ENCODE measurements around the gene CRY2.

The CRY2 gene

DNA sequence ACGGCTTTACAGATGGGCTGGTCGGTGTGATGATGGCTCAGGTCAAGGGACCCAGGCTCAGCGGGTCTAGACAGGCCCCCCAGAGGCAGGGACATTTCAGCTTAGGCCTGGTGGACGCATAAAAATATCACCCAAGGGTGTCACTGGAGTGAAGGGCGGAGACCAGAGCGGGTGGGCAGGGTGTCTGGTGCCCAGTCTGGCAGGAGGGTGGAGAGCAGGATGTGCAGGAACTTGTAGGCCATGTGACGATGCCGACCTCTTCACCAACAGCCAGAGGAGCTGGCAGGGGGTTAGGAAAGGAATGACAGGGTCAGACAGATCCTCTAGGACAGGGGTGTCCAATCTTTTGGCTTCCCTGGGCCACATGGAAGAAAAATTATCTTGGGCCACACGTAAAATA is 42.7 kb downstream of the CRY2 start:
- TF ChIP-seq, protein P1, sequence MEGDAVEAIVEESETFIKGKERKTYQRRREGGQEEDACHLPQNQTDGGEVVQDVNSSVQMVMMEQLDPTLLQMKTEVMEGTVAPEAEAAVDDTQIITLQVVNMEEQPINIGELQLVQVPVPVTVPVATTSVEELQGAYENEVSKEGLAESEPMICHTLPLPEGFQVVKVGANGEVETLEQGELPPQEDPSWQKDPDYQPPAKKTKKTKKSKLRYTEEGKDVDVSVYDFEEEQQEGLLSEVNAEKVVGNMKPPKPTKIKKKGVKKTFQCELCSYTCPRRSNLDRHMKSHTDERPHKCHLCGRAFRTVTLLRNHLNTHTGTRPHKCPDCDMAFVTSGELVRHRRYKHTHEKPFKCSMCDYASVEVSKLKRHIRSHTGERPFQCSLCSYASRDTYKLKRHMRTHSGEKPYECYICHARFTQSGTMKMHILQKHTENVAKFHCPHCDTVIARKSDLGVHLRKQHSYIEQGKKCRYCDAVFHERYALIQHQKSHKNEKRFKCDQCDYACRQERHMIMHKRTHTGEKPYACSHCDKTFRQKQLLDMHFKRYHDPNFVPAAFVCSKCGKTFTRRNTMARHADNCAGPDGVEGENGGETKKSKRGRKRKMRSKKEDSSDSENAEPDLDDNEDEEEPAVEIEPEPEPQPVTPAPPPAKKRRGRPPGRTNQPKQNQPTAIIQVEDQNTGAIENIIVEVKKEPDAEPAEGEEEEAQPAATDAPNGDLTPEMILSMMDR (IDR thresholded peaks at IDR 0.05; ENCODE audit: low read depth, low read length), result no peak
- no peak for TF ChIP-seq EZH2phosphoT487 (IDR thresholded peaks at IDR 0.05; ENCODE audit: low read depth)
- Histone ChIP-seq H3K36me3 (replicated peaks; ENCODE audit: low read depth, low read length) (no peaks in the 10 kb centered on the region), H2AFZ (ENCODE audit: low read depth, low read length) (no peak overlapping the region), H3K79me2 (ENCODE audit: low read length) (no peaks in the 10 kb centered on the region), H3K27ac (ENCODE audit: low read length) (no peak overlapping the region), H4K20me1 (ENCODE audit: insufficient read depth, low read length) (peaks cover 6% of the 10 kb centered on the region), H3K4me1 (ENCODE audit: low read length) (no peaks in the 10 kb centered on the region), H3K4me3 (ENCODE audit: low read length) (no peak overlapping the region), H3K27me3 (ENCODE audit: low read depth, low read length) (no peaks in the 10 kb centered on the region), H3K4me2 (ENCODE audit: low read length) (no peak overlapping the region), H3K9me3 (ENCODE audit: insufficient read depth, low read length) (no peaks in the 10 kb centered on the region), H3K9ac (ENCODE audit: low read length) (no peak overlapping the region)

DNA sequence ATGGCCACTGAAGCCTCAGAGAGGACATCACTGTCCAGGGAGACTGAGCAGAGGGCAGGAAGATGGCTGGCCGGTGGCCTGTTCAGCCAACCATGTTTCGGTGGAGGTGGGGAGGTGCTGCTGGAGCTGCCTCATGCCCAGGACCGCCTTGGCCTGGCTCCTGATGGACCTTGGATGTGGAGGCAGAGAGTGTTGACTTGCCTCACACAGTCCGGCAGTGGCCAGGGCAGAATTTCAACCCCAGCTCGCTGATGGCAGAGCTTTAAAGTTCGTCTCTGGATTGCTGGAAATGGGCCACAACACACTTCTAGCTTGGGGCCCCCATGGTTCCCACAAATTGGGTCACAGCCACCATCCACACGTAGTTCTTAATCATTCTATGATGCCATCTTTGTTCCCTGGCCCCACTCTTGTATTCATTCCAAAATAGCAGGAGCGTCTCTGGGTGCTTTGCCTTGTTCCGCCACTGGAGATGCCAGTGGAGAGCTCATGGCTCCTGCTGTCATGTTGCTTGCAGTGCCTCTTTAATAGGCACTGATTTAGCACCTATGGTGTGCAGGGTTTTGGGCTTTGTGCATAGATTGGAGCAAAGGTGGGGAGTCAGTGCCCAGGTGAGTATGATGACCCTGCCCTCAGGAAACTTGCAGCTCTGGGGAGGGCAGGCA is 43.7 kb downstream of the CRY2 start:
- TF ChIP-seq, protein P1 (IDR thresholded peaks at IDR 0.05; ENCODE audit: low read depth, low read length), result no peak
- no peak for TF ChIP-seq EZH2phosphoT487 (IDR thresholded peaks at IDR 0.05; ENCODE audit: low read depth)
- H3K27me3 ChIP-seq (ENCODE audit: low read depth, low read length), result no peaks in the 10 kb centered on the region
- H4K20me1 ChIP-seq (ENCODE audit: insufficient read depth, low read length), result peaks cover 3% of the 10 kb centered on the region; the same call in 1 of the 2 replicates
- H3K9ac ChIP-seq (ENCODE audit: low read length), result no peak overlapping the region
- H3K79me2 ChIP-seq (ENCODE audit: low read length), result no peaks in the 10 kb centered on the region
- H3K9me3 ChIP-seq (ENCODE audit: insufficient read depth, low read length), result no peaks in the 10 kb centered on the region
- no peak overlapping the region for H2AFZ ChIP-seq (ENCODE audit: low read depth, low read length)
- no peak overlapping the region for H3K4me2 ChIP-seq (ENCODE audit: low read length)
- H3K27ac ChIP-seq (ENCODE audit: low read length), result no peak overlapping the region
- H3K36me3 ChIP-seq (replicated peaks; ENCODE audit: low read depth, low read length), result no peaks in the 10 kb centered on the region
- H3K4me3 ChIP-seq (ENCODE audit: low read length), result no peak overlapping the region
- H3K4me1 ChIP-seq (ENCODE audit: low read length), result no peaks in the 10 kb centered on the region

DNA sequence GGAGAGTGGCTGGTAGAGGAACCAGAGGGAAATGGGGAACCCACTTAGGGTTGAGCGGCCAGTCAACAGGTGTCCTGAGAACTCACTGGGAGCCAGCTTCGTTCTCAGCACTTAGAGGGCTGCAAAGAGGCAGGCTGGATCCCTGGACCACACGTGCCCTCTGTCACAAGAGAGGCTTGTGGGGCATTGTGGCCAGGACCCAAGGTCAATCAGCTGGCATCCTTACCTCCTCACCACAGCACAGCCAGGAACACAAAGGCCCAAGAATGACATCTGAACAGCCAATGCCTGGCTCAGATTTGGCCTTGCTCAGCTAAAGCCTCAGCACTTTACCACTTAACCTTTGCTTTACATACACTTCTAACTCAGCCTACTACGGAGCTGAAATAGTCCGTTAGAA is 45.6 kb downstream of the CRY2 start:
- H4K20me1 ChIP-seq (ENCODE audit: insufficient read depth, low read length), result no peaks in the 10 kb centered on the region
- TF ChIP-seq, protein P1 (IDR thresholded peaks at IDR 0.05; ENCODE audit: low read depth, low read length), result no peak
- TF ChIP-seq EZH2phosphoT487 (IDR thresholded peaks at IDR 0.05; ENCODE audit: low read depth), result no peak
- H3K4me3 ChIP-seq (ENCODE audit: low read length), result no peak overlapping the region
- H3K9me3 ChIP-seq (ENCODE audit: insufficient read depth, low read length), result no peaks in the 10 kb centered on the region
- no peak overlapping the region for H3K9ac ChIP-seq (ENCODE audit: low read length)
- H3K79me2 ChIP-seq (ENCODE audit: low read length), result no peaks in the 10 kb centered on the region
- H2AFZ ChIP-seq (ENCODE audit: low read depth, low read length), result no peak overlapping the region
- H3K4me1 ChIP-seq (ENCODE audit: low read length), result no peaks in the 10 kb centered on the region
- no peaks in the 10 kb centered on the region for H3K36me3 ChIP-seq (replicated peaks; ENCODE audit: low read depth, low read length)
- H3K27ac ChIP-seq (ENCODE audit: low read length), result no peak overlapping the region
- H3K4me2 ChIP-seq (ENCODE audit: low read length), result no peak overlapping the region
- H3K27me3 ChIP-seq (ENCODE audit: low read depth, low read length), result no peaks in the 10 kb centered on the region

DNA sequence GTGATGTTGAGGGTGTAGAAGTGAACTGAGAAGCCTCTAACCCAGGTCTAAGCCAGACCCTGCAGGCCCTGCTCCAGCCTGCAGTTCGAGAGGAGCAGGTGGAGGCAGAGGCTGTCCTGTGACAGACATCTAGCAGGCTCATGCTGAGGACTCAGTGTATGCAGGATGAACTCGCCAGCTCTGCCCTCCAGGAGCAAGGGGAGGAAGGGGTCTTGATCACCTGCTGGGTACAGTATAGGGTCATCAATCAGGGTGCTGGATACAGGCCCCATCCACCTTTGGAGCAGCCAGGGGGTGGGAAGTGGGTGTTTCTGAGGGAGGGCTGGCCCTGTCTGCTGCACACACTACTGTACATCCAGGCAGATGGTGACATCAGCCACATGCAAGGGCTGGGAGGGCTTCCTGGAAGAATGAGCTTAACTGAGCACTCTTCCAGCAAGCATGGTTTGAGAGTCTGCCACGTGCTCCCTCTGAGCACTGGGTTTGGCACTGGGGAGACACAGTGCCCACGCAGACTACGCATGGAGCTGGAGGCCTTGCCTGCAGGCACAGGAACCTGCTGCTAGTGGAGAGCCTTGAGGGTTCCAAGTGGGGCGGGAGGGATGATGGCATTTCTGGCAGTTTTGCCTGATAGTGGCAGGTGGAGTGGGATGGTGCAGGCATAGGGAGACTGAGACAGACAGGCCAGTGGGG is 47.4 kb downstream of the CRY2 start:
- no peaks in the 10 kb centered on the region for H3K79me2 ChIP-seq (ENCODE audit: low read length)
- no peak overlapping the region for H3K4me3 ChIP-seq (ENCODE audit: low read length)
- no peak for TF ChIP-seq EZH2phosphoT487 (IDR thresholded peaks at IDR 0.05; ENCODE audit: low read depth)
- TF ChIP-seq, protein P1 (IDR thresholded peaks at IDR 0.05; ENCODE audit: low read depth, low read length), result no peak
- no peaks in the 10 kb centered on the region for H4K20me1 ChIP-seq (ENCODE audit: insufficient read depth, low read length)
- no peaks in the 10 kb centered on the region for H3K36me3 ChIP-seq (replicated peaks; ENCODE audit: low read depth, low read length)
- H3K4me2 ChIP-seq (ENCODE audit: low read length), result no peak overlapping the region
- no peaks in the 10 kb centered on the region for H3K27me3 ChIP-seq (ENCODE audit: low read depth, low read length)
- no peaks in the 10 kb centered on the region for H3K4me1 ChIP-seq (ENCODE audit: low read length)
- H3K9ac ChIP-seq (ENCODE audit: low read length), result no peak overlapping the region
- H3K9me3 ChIP-seq (ENCODE audit: insufficient read depth, low read length), result no peaks in the 10 kb centered on the region
- H3K27ac ChIP-seq (ENCODE audit: low read length), result no peak overlapping the region
- H2AFZ ChIP-seq (ENCODE audit: low read depth, low read length), result no peak overlapping the region
